GM12878 (cell line): ENCODE data around the gene TAF4. TPM values are rescaled to one million over a fixed set of nuclear protein-coding genes. Genes with fewer than 3 reads are reported as not detected.

Experiments used
- ATAC-seq: fragments of 200-7000 bp; cut with Tn5 transposase; 3 replicates; pipeline ENCODE4 v1.9.1; 2020; ENCODE audit warnings: mild to moderate bottlenecking, moderate library complexity
- BruUV-seq: library from RNA; stranded (reverse); fragments of 400-500 nt; replicated peaks from 2 replicates; lab custom pipeline; 2021; lab: Mats Ljungman, UMichigan
- CTCF ChIA-PET: fragments of 300-600 bp; sonication (Branson Sonifier 250); formaldehyde crosslinking; extraction: SDS; loops from one replicate; lab custom pipeline; 2021; ENCODE audit warnings: inconsistent platforms; lab: Yijun Ruan, JAX
- POLR2A ChIA-PET: fragments of 350-600 bp; formaldehyde crosslinking; extraction: SDS; loops from one replicate; lab custom pipeline; 2021; ENCODE audit warnings: inconsistent platforms; lab: Charles Lee
- RAD21 ChIA-PET: fragments of 300-600 bp; sonication (Branson Sonifier 250); formaldehyde crosslinking; loops from one replicate; lab custom pipeline; 2023; ENCODE audit warnings: antibody characterized with exemption; ENCODE audit not compliant: unreplicated experiment; lab: Charles Lee
- SMC1A ChIA-PET: fragments of 300-600 bp; sonication (Branson Sonifier 250); formaldehyde crosslinking; loops from one replicate; lab custom pipeline; 2023; ENCODE audit not compliant: unreplicated experiment, uncharacterized antibody; lab: Charles Lee
- DNase-seq: peaks from one replicate; pipeline ENCODE4 v3.0.0-alpha.2; 2011; ENCODE audit warnings: low read depth, low spot score
- FAIRE-seq: peaks from 3 replicates; lab custom pipeline; 2011; peaks lifted over from hg19 to GRCh38; lab: Jason Lieb, UNC
- H2AFZ ChIP-seq: 2 replicates; pipeline ENCODE4 v1.6.0; 2011; ENCODE audit warnings: low read depth, low read length, control low read depth; ENCODE audit not compliant: control insufficient read depth
- H3K27ac ChIP-seq: 2 replicates; pipeline ENCODE4 v1.5.1; 2011; ENCODE audit warnings: control low read depth; ENCODE audit not compliant: control insufficient read depth, insufficient read depth
- H3K27me3 ChIP-seq, 2 experiments: replicated peaks in 1 of 2; 2 replicates each; pipeline versions ENCODE4 v1.6.0 to v1.6.1; 2011; ENCODE audit warnings: low read length in 1 of 2; ENCODE audit not compliant: control insufficient read depth in 2 of 2, insufficient read depth in 2 of 2
- H3K36me3 ChIP-seq, 2 experiments: 2 replicates each; pipeline ENCODE4 v1.5.1; 2011; ENCODE audit warnings: low read length in 1 of 2; ENCODE audit not compliant: control insufficient read depth in 2 of 2, insufficient read depth in 2 of 2
- H3K4me1 ChIP-seq: 2 replicates; pipeline ENCODE4 v1.6.1; 2011; ENCODE audit warnings: mild to moderate bottlenecking, low read length, moderate library complexity, mixed read lengths; ENCODE audit not compliant: control insufficient read depth, insufficient read depth
- H3K4me2 ChIP-seq: 2 replicates; pipeline ENCODE4 v1.6.0; 2011; ENCODE audit warnings: control low read depth; ENCODE audit not compliant: control insufficient read depth, insufficient read depth
- H3K4me3 ChIP-seq: fragments of 200-600 bp; sonication (generic); 2 replicates; pipeline ENCODE4 v1.5.1; 2016
- H3K79me2 ChIP-seq: 2 replicates; pipeline ENCODE4 v1.6.0; 2011; ENCODE audit warnings: low read length; ENCODE audit not compliant: control insufficient read depth, insufficient read depth
- H3K9ac ChIP-seq: 2 replicates; pipeline ENCODE4 v1.8.0; 2011; ENCODE audit warnings: low read length, control low read depth, mixed read lengths; ENCODE audit not compliant: control insufficient read depth, insufficient read depth
- H3K9me3 ChIP-seq: replicated peaks from 3 replicates; pipeline ENCODE4 v1.5.1; 2011; ENCODE audit warnings: mild to moderate bottlenecking, low read length; ENCODE audit not compliant: control insufficient read depth, insufficient read depth
- H4K20me1 ChIP-seq: 2 replicates; pipeline ENCODE4 v1.6.0; 2011; ENCODE audit not compliant: control insufficient read depth, insufficient read depth
- BCL11A ChIP-seq: IDR thresholded peaks from 2 replicates; pipeline ENCODE4 v1.6.1; 2011; ENCODE audit warnings: low read depth, low read length
- CBX5 ChIP-seq: sonication (generic); IDR thresholded peaks from 2 replicates; pipeline ENCODE4 v1.6.1; 2016; ENCODE audit warnings: low read depth, moderate library complexity, mild to moderate bottlenecking, inconsistent platforms
- DPF2 ChIP-seq: fragments of 450-650 bp; IDR thresholded peaks from 2 replicates; pipeline ENCODE4 v1.6.1; 2017; ENCODE audit warnings: mild to moderate bottlenecking
- EP300 ChIP-seq, 2 experiments: fragments of 150-350 bp in 1 of 2; IDR thresholded peaks; 2 replicates each; pipeline ENCODE4 v1.6.1; 2011 to 2012; ENCODE audit warnings: low read depth in 2 of 2, low read length in 2 of 2, borderline replicate concordance in 1 of 2, improper control_type of control experiment in 1 of 2, inconsistent platforms in 1 of 2; ENCODE audit not compliant: control insufficient read depth in 1 of 2
- ESRRA ChIP-seq: IDR thresholded peaks from 2 replicates; pipeline ENCODE4 v1.6.1; 2012; ENCODE audit warnings: mild to moderate bottlenecking, low read length, improper control_type of control experiment
- JUNB ChIP-seq: IDR thresholded peaks from 2 replicates; pipeline ENCODE4 v1.6.1; 2016; ENCODE audit warnings: antibody characterized with exemption, mild to moderate bottlenecking
- MEF2B ChIP-seq: fragments of 450-650 bp; IDR thresholded peaks from 2 replicates; pipeline ENCODE4 v1.6.1; 2018; ENCODE audit warnings: mild to moderate bottlenecking, moderate library complexity; ENCODE audit not compliant: partially characterized antibody, poor library complexity, severe bottlenecking
- RAD21 ChIP-seq: IDR thresholded peaks from 2 replicates; pipeline ENCODE4 v1.6.1; 2011; ENCODE audit warnings: mild to moderate bottlenecking, low read depth, low read length, moderate library complexity; ENCODE audit not compliant: insufficient read depth
- SP1 ChIP-seq: IDR thresholded peaks from one replicate; pipeline ENCODE4 v1.6.1; 2011; ENCODE audit warnings: low read depth, low read length
- SREBF1 ChIP-seq: IDR thresholded peaks from 2 replicates; pipeline ENCODE4 v1.6.1; 2012; ENCODE audit warnings: mild to moderate bottlenecking, low read length
- SRF ChIP-seq, 2 experiments: IDR thresholded peaks; 2 replicates each; pipeline ENCODE4 v1.6.1; 2011; ENCODE audit warnings: low read depth in 2 of 2, low read length in 2 of 2, mild to moderate bottlenecking in 1 of 2, moderate library complexity in 1 of 2
- WGBS: methylation state at CpG from one replicate; pipeline ENCODE4 v1.1.6; 2016; ENCODE audit warnings: low lambda C conversion rate; ENCODE audit not compliant: insufficient replicate concordance, insufficient coverage; ENCODE audit errors: missing lambda C conversion rate; 5-methylcytosine and 5-hydroxymethylcytosine counted together
- in situ Hi-C: fragments of 300-500 bp; cut with MboI; formaldehyde crosslinking; loops from 9 replicates; pipeline ENCODE4 v1.14.3; 2018; ENCODE audit warnings: mixed read lengths
- intact Hi-C: fragments of 100-400 bp; cut with micrococcal nuclease; formaldehyde crosslinking; loops from one replicate; pipeline ENCODE4 v1.14.2; 2022; ENCODE audit not compliant: unreplicated experiment
- polyA plus RNA-seq, 11 experiments: library from polyadenylated mRNA; depleted of rRNA in 4 of 11; unstranded in 6 of 11; stranded (reverse) in 5 of 11; fragments of >200 nt; fragmentation: Nextera tagmentation in 4 of 11; fragmentation: Illumina TruSeq in 1 of 11; extraction: Ambion mirVana in 4 of 11; extraction: Trizol in 1 of 11; gene quantifications; 1 replicate in 1 of 11; 2 replicates in 10 of 11; pipeline versions ENCODE4 v1.2.1 to v1.2.3, GENCODE V29; 2011 to 2016; ENCODE audit warnings: inconsistent platforms in 2 of 11, missing spikeins in 2 of 11, low read depth in 1 of 11
- total RNA-seq, 4 experiments: library from RNA; depleted of rRNA in 3 of 4; stranded (reverse); fragments of >200 nt in 3 of 4; fragmentation: Illumina TruSeq in 1 of 4; extraction: Trizol in 1 of 4; gene quantifications; 2 replicates each; pipeline versions ENCODE4 v1.2.1 to v1.2.3, GENCODE V29; 2013 to 2021
- TF ChIP-seq, protein P1 (sequence below): IDR thresholded peaks from 2 replicates; pipeline ENCODE4 v1.6.1; 2012; ENCODE audit warnings: low read depth, low read length, improper control_type of control experiment
- TF ChIP-seq, protein P2 (sequence below): fragments of 450-650 bp; formaldehyde crosslinking; IDR thresholded peaks from 2 replicates; pipeline ENCODE4 v1.4.0; 2022; ENCODE audit warnings: mild to moderate bottlenecking, moderate library complexity

TAF4 gene
- total and polyA plus RNA-seq, 10 of the 15 experiments (the other 5 are each of a cell fraction or from before 2014, with no cell fraction given) = 0.39 to 16.9 (median 3.4) TPM

DNA sequence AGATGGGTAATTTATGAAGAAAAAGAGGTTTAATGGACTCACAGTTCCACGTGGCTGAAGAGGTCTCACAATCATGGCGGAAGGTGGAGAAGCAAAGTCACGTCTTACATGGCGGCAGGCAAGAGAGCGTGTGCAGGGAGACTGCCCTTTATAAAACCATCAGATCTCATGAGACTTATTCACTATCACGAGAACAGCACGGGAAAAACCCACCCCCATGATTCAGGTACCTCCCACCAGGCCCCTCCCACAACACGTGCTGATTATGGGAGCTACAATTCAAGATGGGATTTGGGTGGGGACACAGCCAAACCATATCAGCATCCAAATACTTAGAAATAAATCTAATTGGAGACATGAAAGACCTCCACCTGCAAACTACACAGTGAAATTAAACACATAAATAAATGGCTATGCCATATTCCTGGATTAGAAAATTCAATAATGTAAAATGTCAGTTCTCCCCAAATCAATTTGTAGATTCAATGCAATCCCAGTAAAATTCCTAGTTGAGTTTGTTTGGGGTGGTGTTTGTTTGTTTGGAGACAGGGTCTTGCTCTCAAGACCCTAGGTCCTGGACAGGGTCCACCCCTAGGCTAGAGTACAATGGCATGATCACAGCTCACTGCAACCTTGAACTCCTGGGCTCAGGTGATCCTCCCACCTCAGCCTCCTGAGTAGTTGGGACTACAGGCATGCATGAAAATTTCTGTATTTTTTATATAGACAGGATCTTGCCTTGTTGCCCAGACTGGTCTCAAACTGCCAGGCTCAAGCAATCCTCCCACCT, 101.6 kb downstream of the TAF4 start:
- Histone ChIP-seq H3K36me3 (no peaks in the 10 kb centered on the region), H2AFZ (no peak overlapping the region), H3K27me3 (no peaks in the 10 kb centered on the region; a peak in 1 of 4 replicates), H3K4me2 (no peak overlapping the region), H3K27ac (no peak overlapping the region), H3K4me3 (no peak overlapping the region), H3K4me1 (no peaks in the 10 kb centered on the region), H3K79me2 (no peaks in the 10 kb centered on the region), H3K9me3 (no peaks in the 10 kb centered on the region), H4K20me1 (no peaks in the 10 kb centered on the region), H3K9ac (no peak overlapping the region)
- FAIRE-seq (no peak), DNase-seq (no peak), ATAC-seq (no peak)
- intact Hi-C loops (no loop called here), in situ Hi-C loops (no loop called here)
- POLR2A ChIA-PET = no interaction called here
- no TSS peak for BruUV-seq
- CTCF ChIA-PET = no interaction called here
- 69% methylated on average over 8 of the region's 8 CpGs for WGBS
- RAD21 ChIA-PET = no interaction called here
- SMC1A ChIA-PET = no interaction called here
- no peak for TF ChIP-seq JUNB
- no peak for TF ChIP-seq SP1
- TF ChIP-seq CBX5 = no peak
- TF ChIP-seq EP300 (IDR thresholded peaks at IDR 0.05; ENCODE audit: borderline replicate concordance in 1 of 2, control insufficient read depth in 1 of 2, low read depth in 2 of 2, low read length in 2 of 2) = no peak
- TF ChIP-seq ESRRA = no peak
- TF ChIP-seq RAD21 = no peak
- no peak for TF ChIP-seq SRF (IDR thresholded peaks at IDR 0.05; ENCODE audit: low read depth in 2 of 2, low read length in 2 of 2)
- no peak for TF ChIP-seq BCL11A
- no peak for TF ChIP-seq SREBF1
- TF ChIP-seq, protein P1, sequence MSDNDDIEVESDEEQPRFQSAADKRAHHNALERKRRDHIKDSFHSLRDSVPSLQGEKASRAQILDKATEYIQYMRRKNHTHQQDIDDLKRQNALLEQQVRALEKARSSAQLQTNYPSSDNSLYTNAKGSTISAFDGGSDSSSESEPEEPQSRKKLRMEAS = no peak
- TF ChIP-seq MEF2B = no peak
- TF ChIP-seq, protein P2, sequence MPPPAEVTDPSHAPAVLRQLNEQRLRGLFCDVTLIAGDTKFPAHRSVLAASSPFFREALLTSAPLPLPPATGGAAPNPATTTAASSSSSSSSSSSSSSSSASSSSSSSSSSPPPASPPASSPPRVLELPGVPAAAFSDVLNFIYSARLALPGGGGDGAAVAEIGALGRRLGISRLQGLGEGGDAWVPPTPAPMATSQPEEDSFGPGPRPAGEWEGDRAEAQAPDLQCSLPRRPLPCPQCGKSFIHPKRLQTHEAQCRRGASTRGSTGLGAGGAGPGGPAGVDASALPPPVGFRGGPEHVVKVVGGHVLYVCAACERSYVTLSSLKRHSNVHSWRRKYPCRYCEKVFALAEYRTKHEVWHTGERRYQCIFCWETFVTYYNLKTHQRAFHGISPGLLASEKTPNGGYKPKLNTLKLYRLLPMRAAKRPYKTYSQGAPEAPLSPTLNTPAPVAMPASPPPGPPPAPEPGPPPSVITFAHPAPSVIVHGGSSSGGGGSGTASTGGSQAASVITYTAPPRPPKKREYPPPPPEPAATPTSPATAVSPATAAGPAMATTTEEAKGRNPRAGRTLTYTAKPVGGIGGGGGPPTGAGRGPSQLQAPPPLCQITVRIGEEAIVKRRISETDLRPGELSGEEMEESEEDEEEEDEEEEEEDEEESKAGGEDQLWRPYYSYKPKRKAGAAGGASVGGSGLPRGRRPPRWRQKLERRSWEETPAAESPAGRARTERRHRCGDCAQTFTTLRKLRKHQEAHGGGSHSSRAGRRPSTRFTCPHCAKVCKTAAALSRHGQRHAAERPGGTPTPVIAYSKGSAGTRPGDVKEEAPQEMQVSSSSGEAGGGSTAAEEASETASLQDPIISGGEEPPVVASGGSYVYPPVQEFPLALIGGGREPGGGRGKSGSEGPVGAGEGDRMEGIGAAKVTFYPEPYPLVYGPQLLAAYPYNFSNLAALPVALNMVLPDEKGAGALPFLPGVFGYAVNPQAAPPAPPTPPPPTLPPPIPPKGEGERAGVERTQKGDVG = no peak
- TF ChIP-seq DPF2 = no peak
